Measurements from ENCODE around the gene C2orf76.

- no peak for TF ChIP-seq EZH2 (IDR thresholded peaks at IDR 0.05; ENCODE audit: borderline replicate concordance, insufficient read depth, low read depth, low read length, poor library complexity, severe bottlenecking)
- TF ChIP-seq CTCF (IDR thresholded peaks at IDR 0.05), result no peak
Observed at GRCh38 chr2:119276864-119277263, 89.8 kb downstream of the C2orf76 start.
